GM23248 (cell line): ENCODE results near the gene ERG. TPM values are rescaled to one million over a fixed set of nuclear protein-coding genes. Genes with fewer than 3 reads are reported as not detected.

Experiments
- DNase-seq: peaks from one replicate; pipeline ENCODE4 v3.0.0-alpha.2; 2015
- H2AFZ ChIP-seq: fragments of 200-600 bp; sonication (generic); 2 replicates; pipeline ENCODE4 v1.6.1; 2016; ENCODE audit warnings: antibody characterized with exemption
- H3F3A ChIP-seq: fragments of 200-600 bp; sonication (generic); 2 replicates; pipeline ENCODE4 v1.6.1; 2016; ENCODE audit warnings: mild to moderate bottlenecking, antibody characterized with exemption, mixed run types; ENCODE audit not compliant: insufficient read depth
- H3K27ac ChIP-seq: fragments of 200-600 bp; sonication (generic); 2 replicates; pipeline ENCODE4 v1.5.1; 2016; ENCODE audit warnings: mild to moderate bottlenecking
- H3K27me3 ChIP-seq: fragments of 200-600 bp; sonication (generic); replicated peaks from 2 replicates; pipeline ENCODE4 v1.6.1; 2016; ENCODE audit warnings: mild to moderate bottlenecking; ENCODE audit not compliant: insufficient read depth
- H3K36me3 ChIP-seq: fragments of 200-600 bp; sonication (generic); 2 replicates; pipeline ENCODE4 v1.6.1; 2016; ENCODE audit warnings: low read depth, mild to moderate bottlenecking
- H3K4me1 ChIP-seq: fragments of 200-600 bp; sonication (generic); 2 replicates; pipeline ENCODE4 v1.6.1; 2016; ENCODE audit warnings: mild to moderate bottlenecking; ENCODE audit not compliant: insufficient read depth
- H3K4me2 ChIP-seq: fragments of 200-600 bp; sonication (generic); one replicate; pipeline ENCODE4 v1.6.1; 2016; ENCODE audit warnings: mild to moderate bottlenecking; ENCODE audit not compliant: unreplicated experiment
- H3K4me3 ChIP-seq: fragments of 200-600 bp; sonication (generic); 2 replicates; pipeline ENCODE4 v1.5.1; 2016; ENCODE audit warnings: mild to moderate bottlenecking
- H3K79me2 ChIP-seq: fragments of 200-600 bp; sonication (generic); 2 replicates; pipeline ENCODE4 v1.6.1; 2016; ENCODE audit warnings: mild to moderate bottlenecking; ENCODE audit not compliant: insufficient read depth
- H3K9ac ChIP-seq: fragments of 200-600 bp; sonication (generic); 2 replicates; pipeline ENCODE4 v1.6.1; 2016; ENCODE audit warnings: mild to moderate bottlenecking
- H3K9me2 ChIP-seq: fragments of 200-600 bp; sonication (generic); 2 replicates; pipeline ENCODE4 v1.6.1; 2016; ENCODE audit warnings: mixed run types, mild to moderate bottlenecking, moderate library complexity; ENCODE audit not compliant: insufficient read depth
- H3K9me3 ChIP-seq: fragments of 200-600 bp; sonication (generic); one replicate; pipeline ENCODE4 v1.6.1; 2017; ENCODE audit warnings: low read depth
- H4K20me1 ChIP-seq: fragments of 200-600 bp; sonication (generic); 2 replicates; pipeline ENCODE4 v1.6.0; 2016; ENCODE audit not compliant: insufficient read depth
- EZH2 ChIP-seq: fragments of 200-600 bp; sonication (generic); IDR thresholded peaks from 2 replicates; pipeline ENCODE4 v1.6.1; 2018; ENCODE audit warnings: antibody characterized with exemption, mild to moderate bottlenecking; ENCODE audit not compliant: insufficient read depth, poor library complexity, severe bottlenecking
- EZH2phosphoT487 ChIP-seq: fragments of 200-600 bp; sonication (generic); IDR thresholded peaks from 2 replicates; pipeline ENCODE4 v1.6.1; 2018; ENCODE audit warnings: antibody characterized with exemption, moderate library complexity, mild to moderate bottlenecking, low read depth; ENCODE audit not compliant: insufficient read depth
- WGBS, 2 experiments: methylation state at CpG; one replicate each; pipeline ENCODE4 v1.1.6; 2015 to 2017; ENCODE audit warnings: low lambda C conversion rate in 2 of 2, low coverage in 1 of 2; ENCODE audit errors: missing lambda C conversion rate in 2 of 2; 5-methylcytosine and 5-hydroxymethylcytosine counted together
- in situ Hi-C: fragments of 300-500 bp; cut with MboI; formaldehyde crosslinking; loops from 2 replicates; pipeline ENCODE4 v1.15.0; 2020
- polyA plus RNA-seq: library from polyadenylated mRNA; unstranded; fragments of >200 nt; fragmentation: Nextera tagmentation; extraction: Ambion mirVana; gene quantifications from 2 replicates; pipeline ENCODE4 v1.2.1, GENCODE V29; 2016
- total RNA-seq: library from RNA; depleted of rRNA; stranded (reverse); fragments of >200 nt; shearing (Covaris generic); gene quantifications from 2 replicates; pipeline ENCODE4 v1.2.3, GENCODE V29; 2014

The ERG gene
- total and polyA plus RNA-seq, 2 experiments from 2014 or later: 0.76 to 1.3 TPM

DNA sequence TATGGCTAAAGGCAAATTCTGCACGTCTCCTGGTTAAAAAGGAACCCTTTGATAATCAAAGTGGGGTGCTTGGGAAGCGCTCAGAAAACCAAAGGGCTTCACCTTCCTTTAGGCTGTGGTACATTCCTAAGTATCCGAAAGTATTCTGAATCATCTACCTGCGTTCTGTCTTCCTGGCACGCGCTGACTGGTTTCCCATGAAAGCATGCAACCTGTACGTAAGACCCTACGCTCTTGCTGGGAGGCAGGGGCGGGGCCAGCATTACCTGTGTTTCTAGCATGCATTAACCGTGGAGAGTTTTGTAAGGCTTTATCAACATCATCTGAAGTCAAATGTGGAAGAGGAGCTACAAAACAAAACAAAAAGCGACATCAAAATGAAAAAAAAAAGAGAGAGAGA is 96.0 kb downstream of the ERG start:
- WGBS, 2 experiments: 85 to 87% methylated on average over 11 of the region's 11 CpGs
- in situ Hi-C loops: no loop called here
- H3K9ac ChIP-seq: no peak overlapping the region

DNA sequence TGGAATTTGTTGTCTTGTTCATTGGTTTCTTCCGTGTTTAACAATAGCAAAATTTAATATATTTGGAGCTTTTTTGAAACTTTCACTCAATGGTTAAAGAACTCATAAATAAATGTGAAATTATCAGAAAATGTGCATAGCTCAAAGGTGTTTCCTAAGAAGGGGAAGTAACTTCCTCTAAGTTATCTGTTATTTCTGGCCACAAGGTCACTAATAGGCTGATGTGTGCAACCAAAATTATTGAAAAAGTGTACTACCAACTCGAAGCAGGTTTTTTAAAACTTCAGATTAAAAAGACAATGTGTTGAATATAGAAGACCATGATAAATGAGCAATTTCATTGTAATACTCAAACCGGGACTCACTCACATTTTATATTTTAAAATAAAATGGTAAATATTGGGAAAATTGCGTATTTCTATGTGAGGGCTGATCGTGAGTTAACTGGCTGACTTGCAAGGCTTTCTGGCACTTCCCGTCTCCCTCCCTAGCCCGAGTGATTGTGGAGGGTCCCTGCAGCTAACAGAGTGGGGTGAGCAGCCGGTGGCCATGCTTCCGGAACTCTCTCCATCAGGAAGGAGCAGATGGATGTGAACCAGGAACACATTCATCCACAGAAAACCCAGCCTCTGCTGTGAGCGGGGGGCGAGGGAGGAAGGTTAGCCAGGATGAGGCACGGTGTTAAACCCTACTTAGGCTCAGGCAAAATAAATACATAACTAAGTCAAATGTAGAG is 96.9 kb downstream of the ERG start:
- no peaks in the 10 kb centered on the region for H3K27me3 ChIP-seq
- H3K4me2 ChIP-seq: no peak overlapping the region
- H3K9me2 ChIP-seq: no peaks in the 10 kb centered on the region
- no peak overlapping the region for H2AFZ ChIP-seq
- no peak overlapping the region for H3K27ac ChIP-seq
- 69 to 80% methylated on average over 12 of the region's 12 CpGs for WGBS, 2 experiments
- no peak overlapping the region for H3K9ac ChIP-seq
- no peaks in the 10 kb centered on the region for H3K4me1 ChIP-seq
- H3K9me3 ChIP-seq: no peaks in the 10 kb centered on the region
- no peaks in the 10 kb centered on the region for H3F3A ChIP-seq
- no peak overlapping the region for H3K4me3 ChIP-seq
- in situ Hi-C loops: no loop called here
- H3K36me3 ChIP-seq: no peaks in the 10 kb centered on the region
- no peaks in the 10 kb centered on the region for H4K20me1 ChIP-seq
- H3K79me2 ChIP-seq: no peaks in the 10 kb centered on the region
- TF ChIP-seq EZH2phosphoT487: no peak
- TF ChIP-seq EZH2: no peak
- no peak for DNase-seq

More for the DNA sequence above, 96.0 kb downstream of the ERG start:
- no peak for TF ChIP-seq EZH2phosphoT487
- no peak for TF ChIP-seq EZH2
- no peaks in the 10 kb centered on the region for H3K36me3 ChIP-seq
- no peak overlapping the region for H3K4me3 ChIP-seq
- H2AFZ ChIP-seq: no peak overlapping the region
- H4K20me1 ChIP-seq: no peaks in the 10 kb centered on the region
- no peaks in the 10 kb centered on the region for H3K79me2 ChIP-seq
- no peak overlapping the region for H3K4me2 ChIP-seq
- no peaks in the 10 kb centered on the region for H3K27me3 ChIP-seq
- H3K9me2 ChIP-seq: no peaks in the 10 kb centered on the region
- no peaks in the 10 kb centered on the region for H3F3A ChIP-seq
- H3K4me1 ChIP-seq: no peaks in the 10 kb centered on the region
- no peaks in the 10 kb centered on the region for H3K9me3 ChIP-seq
- DNase-seq: no peak
- no peak overlapping the region for H3K27ac ChIP-seq

DNA sequence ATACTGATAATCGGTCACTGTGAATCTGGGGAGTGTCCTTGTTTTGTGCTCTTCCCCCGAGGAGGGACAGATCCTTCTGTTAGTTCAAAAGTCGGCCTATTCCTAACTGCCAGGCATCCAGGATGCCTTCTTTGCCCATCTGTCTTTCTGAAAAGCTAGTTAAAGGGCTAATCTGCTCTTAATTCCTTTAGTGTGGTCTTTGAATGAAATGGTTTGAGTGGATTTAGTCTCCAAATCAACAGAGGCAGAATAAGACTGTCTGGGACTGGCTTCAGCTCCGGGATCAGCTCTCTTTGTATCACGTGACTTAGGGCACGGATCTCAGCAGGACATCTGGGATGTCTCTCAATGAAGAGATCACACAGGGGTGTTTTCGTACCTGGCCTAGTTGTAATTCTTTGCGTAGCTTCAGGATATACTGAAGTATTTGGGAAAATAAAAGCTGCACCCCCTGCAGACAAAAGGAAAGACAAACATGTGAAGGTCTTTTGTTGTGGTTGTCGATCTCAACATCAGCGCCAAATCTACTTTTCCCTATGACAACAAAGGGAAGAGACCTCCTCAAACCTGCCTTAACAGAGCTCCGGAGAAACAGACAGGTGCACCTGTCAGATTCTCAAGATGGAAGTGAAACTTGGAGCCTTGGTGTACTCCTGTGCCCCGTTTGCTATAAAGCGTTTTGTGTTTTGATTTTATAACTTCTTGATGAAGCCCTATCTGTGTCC is 97.9 kb downstream of the ERG start:
- H3K4me1 ChIP-seq: no peaks in the 10 kb centered on the region
- H3K4me3 ChIP-seq: no peak overlapping the region
- no peak overlapping the region for H3K4me2 ChIP-seq
- H2AFZ ChIP-seq: no peak overlapping the region
- DNase-seq: no peak
- H3K9me3 ChIP-seq: no peaks in the 10 kb centered on the region
- no peak overlapping the region for H3K9ac ChIP-seq
- in situ Hi-C loops: no loop called here
- no peaks in the 10 kb centered on the region for H3K36me3 ChIP-seq
- no peak overlapping the region for H3K27ac ChIP-seq
- 73 to 78% methylated on average over 13 of the region's 13 CpGs for WGBS, 2 experiments
- H3K79me2 ChIP-seq: no peaks in the 10 kb centered on the region
- no peaks in the 10 kb centered on the region for H3F3A ChIP-seq
- H3K9me2 ChIP-seq: no peaks in the 10 kb centered on the region
- TF ChIP-seq EZH2phosphoT487 (no peak), EZH2 (no peak)
- H3K27me3 ChIP-seq: no peaks in the 10 kb centered on the region
- no peaks in the 10 kb centered on the region for H4K20me1 ChIP-seq

DNA sequence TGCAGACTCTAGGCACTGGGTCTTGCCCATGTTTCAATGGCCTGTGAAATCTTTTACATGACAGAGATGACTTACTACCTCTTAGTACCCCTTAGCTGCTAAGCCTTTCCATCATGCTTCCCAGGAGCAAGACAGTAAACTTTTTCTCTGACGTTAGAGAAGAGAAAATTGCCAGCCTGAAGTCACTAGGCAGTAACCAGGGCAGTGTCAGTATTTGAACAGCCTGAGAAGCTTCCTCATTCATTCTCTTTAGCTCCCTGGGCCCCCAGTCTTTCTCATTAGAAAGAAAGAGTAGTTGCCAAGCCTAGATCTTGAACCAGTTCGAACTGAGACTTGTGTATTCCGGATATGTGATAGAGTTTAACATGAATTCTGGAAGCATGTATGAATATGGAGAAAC is 99.2 kb downstream of the ERG start:
- DNase-seq: no peak
- Histone ChIP-seq H3F3A (no peaks in the 10 kb centered on the region), H3K36me3 (no peaks in the 10 kb centered on the region), H2AFZ (no peak overlapping the region), H3K27ac (no peak overlapping the region), H3K4me2 (no peak overlapping the region), H3K27me3 (no peaks in the 10 kb centered on the region), H3K9me3 (no peaks in the 10 kb centered on the region), H3K9me2 (no peaks in the 10 kb centered on the region), H3K9ac (no peak overlapping the region), H4K20me1 (no peaks in the 10 kb centered on the region), H3K4me1 (no peaks in the 10 kb centered on the region), H3K4me3 (no peak overlapping the region), H3K79me2 (no peaks in the 10 kb centered on the region)
- in situ Hi-C loops: no loop called here
- 67 to 69% methylated on average over 3 of the region's 3 CpGs for WGBS, 2 experiments
- TF ChIP-seq EZH2 (no peak), EZH2phosphoT487 (no peak)
